ENCODE measurements around the gene MAPKBP1.

MAPKBP1 gene

GRCh38 chr15:41836073-41836472, 61.8 kb downstream of the MAPKBP1 start:
- no peak overlapping the region for H3K4me3 ChIP-seq (ENCODE audit: low read depth, low read length)
- TF ChIP-seq, protein P1, sequence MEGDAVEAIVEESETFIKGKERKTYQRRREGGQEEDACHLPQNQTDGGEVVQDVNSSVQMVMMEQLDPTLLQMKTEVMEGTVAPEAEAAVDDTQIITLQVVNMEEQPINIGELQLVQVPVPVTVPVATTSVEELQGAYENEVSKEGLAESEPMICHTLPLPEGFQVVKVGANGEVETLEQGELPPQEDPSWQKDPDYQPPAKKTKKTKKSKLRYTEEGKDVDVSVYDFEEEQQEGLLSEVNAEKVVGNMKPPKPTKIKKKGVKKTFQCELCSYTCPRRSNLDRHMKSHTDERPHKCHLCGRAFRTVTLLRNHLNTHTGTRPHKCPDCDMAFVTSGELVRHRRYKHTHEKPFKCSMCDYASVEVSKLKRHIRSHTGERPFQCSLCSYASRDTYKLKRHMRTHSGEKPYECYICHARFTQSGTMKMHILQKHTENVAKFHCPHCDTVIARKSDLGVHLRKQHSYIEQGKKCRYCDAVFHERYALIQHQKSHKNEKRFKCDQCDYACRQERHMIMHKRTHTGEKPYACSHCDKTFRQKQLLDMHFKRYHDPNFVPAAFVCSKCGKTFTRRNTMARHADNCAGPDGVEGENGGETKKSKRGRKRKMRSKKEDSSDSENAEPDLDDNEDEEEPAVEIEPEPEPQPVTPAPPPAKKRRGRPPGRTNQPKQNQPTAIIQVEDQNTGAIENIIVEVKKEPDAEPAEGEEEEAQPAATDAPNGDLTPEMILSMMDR (IDR thresholded peaks at IDR 0.05; ENCODE audit: low read depth, low read length) = no peak

DNA sequence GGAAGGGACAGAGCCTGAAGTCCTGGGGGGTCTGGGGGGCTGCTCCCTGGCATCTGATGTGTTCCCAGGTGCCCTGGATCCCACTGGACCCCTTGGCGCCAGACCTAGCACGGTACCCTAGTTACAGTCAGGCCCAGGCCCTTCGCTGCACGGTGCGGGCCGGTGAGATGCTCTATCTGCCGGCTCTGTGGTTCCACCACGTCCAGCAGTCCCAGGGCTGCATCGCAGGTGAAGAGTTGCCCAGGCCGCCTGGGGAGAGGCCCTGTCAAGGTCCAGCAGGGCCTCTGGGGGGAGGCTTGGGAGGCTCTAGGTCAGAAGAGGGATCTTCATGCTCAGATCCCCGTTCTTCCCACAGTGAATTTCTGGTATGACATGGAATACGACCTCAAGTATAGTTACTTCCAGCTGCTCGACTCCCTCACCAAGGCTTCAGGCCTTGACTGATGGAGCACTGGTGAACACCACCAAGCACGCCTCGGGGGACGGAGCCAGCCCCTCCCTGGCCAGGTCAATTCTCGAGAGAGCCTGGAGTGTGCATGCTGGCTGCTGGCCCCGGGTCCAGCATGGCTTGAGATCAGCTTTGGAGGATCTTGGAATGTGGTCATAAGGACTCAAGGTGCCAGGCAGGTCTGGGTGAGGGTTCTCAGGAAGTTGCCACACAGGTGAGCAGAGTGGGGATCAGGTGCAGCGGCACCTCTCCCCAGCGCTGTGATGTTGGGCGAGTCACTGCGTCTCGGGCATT, 62.6 kb downstream of the MAPKBP1 start:
- no peak overlapping the region for H3K4me3 ChIP-seq (ENCODE audit: low read depth, low read length)
- TF ChIP-seq, protein P1 (IDR thresholded peaks at IDR 0.05; ENCODE audit: low read depth, low read length) = no peak

DNA sequence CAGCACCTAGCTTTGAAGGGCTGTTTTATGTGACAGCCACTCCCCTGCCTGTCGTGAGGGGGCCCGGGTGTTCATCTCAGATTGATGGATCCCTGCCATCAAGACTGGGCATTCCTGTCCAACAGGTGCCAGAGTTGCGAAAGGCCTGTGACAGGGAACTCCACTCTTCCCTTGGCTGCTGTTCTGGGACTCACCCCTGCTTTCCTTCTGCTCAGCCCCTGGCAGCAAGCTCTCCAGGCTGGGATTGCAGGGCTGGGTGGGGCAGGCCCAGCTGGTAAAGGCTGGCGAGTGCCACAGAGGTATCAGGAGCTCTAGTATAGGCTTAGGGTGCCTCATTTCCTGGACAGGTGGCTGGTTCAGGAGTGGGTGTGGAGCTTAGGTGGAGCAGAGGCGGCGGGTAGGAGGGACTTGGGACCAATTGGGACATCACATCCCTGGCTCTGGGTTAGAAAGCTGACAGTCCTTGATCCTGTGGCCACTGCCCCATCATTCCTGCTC, 64.2 kb downstream of the MAPKBP1 start, which contains the start of gene PLA2G4B:
TSS of gene PLA2G4B (plus strand) at position 448 of the 498 bp plus-strand sequence. CDS start 67 bp downstream, outside the sequence.
- TF ChIP-seq, protein P1 (IDR thresholded peaks at IDR 0.05; ENCODE audit: low read depth, low read length) = no peak
- H3K4me3 ChIP-seq (ENCODE audit: low read depth, low read length) = no peak within 1 kb of the TSS

DNA sequence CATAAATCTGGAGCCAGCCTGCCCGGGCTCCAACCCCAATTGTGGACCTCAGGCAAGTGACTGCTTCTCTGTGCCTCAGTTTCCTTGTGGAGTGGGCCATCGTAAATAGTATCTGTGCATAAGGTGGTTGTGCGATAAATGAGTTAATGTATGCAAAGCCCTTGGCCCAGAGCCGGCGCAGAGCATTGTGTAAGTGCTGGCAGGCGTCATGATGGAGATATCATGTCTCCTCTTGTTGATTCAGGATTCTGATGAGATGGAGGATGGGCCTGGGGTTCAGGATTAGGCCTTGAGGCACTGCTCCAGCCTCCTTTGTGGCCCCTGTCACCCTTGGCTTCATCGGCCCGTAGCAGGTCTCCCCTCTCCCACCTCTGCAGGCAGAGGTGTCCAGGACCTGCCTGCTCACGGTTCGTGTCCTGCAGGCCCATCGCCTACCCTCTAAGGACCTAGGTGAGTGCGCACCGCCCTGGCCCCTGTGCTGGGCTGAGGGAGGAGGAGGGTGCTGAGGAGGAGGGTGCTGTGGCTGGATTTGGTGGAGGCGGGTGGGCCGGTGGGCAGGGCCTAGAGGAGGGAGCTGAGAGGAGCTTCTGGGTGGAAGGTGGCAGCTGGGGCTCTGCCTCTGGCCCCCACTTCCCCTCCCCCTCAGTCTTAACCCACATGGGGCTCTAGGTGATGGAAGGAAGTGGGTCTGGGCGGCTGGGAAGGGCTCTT, 65.7 kb downstream of the MAPKBP1 start:
- TF ChIP-seq, protein P1 (IDR thresholded peaks at IDR 0.05; ENCODE audit: low read depth, low read length) = no peak
- H3K4me3 ChIP-seq (ENCODE audit: low read depth, low read length) = no peak overlapping the region

DNA sequence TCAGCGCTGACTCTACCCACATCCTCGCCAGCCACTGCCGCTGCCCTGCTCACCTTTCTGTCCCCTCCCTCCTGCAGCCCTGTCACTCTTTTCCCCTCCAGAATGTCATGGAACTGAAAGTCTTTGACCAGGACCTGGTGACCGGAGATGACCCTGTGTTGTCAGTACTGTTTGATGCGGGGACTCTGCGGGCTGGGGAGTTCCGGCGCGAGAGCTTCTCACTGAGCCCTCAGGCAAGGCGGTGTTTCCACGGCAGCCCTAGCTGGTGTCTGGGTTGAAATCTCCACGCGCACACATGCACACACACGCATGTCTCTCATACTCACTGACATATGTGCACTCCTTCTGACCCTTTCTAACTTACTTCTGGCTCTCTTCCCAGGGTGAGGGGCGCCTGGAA, 66.4 kb downstream of the MAPKBP1 start:
- no peak overlapping the region for H3K4me3 ChIP-seq (ENCODE audit: low read depth, low read length)
- TF ChIP-seq, protein P1 (IDR thresholded peaks at IDR 0.05; ENCODE audit: low read depth, low read length) = no peak

- TF ChIP-seq, protein P1 (IDR thresholded peaks at IDR 0.05; ENCODE audit: low read depth, low read length) = no peak
Observed at GRCh38 chr15:41841131-41841530, 66.8 kb downstream of the MAPKBP1 start.

GRCh38 chr15:41842229-41842628, 67.9 kb downstream of the MAPKBP1 start:
- no peak overlapping the region for H3K4me3 ChIP-seq (ENCODE audit: low read depth, low read length)
- TF ChIP-seq, protein P1 (IDR thresholded peaks at IDR 0.05; ENCODE audit: low read depth, low read length) = no peak

More at GRCh38 chr15:41841131-41841530, 66.8 kb downstream of the MAPKBP1 start:
- H3K4me3 ChIP-seq (ENCODE audit: low read depth, low read length) = no peak overlapping the region
